ENCODE results near the gene TEDC1. TPM values are rescaled to one million over a fixed set of nuclear protein-coding genes. Genes with fewer than 3 reads are reported as not detected.

Gene TEDC1
- total and polyA plus RNA-seq, 4 donors: 7.7 to 21.3 (median 16.8) TPM

GRCh38 chr14:105547741-105548169, 56.7 kb downstream of the TEDC1 start:
- H3K4me1 ChIP-seq (ENCODE audit: control insufficient read depth, insufficient read depth, low read length): no peaks in the 10 kb centered on the region
- no peaks in the 10 kb centered on the region for H3K9me3 ChIP-seq (ENCODE audit: control insufficient read depth, insufficient read depth, low read length)
- DNase-seq (ENCODE audit: low read depth in 4 of 6, low spot score in 6 of 6): no peak
- 94% methylated on average over 38 of the region's 38 CpGs for WGBS (ENCODE audit: insufficient coverage)
- no peak overlapping the region for H3K4me3 ChIP-seq (ENCODE audit: low read depth, low read length)
- no peaks in the 10 kb centered on the region for H3K27me3 ChIP-seq (ENCODE audit: control insufficient read depth, insufficient read depth, low read length)
- no peak overlapping the region for H3K27ac ChIP-seq (ENCODE audit: low read depth, low read length)
- no peaks in the 10 kb centered on the region for H3K36me3 ChIP-seq (ENCODE audit: control insufficient read depth, insufficient read depth, low read length)

Other genes starting within 250 kb of the TEDC1 start
- gene BTBD6, start 242.7 kb upstream of the TEDC1 start, total RNA-seq: 10 to 100 TPM; 31.3 to 54.0 TPM
- 10 to 100 TPM; 56.9 to 59.1 TPM for gene BTBD6, start 242.7 kb upstream of the TEDC1 start, polyA plus RNA-seq (ENCODE audit: insufficient read length in 2 of 2)
- gene BRF1, start 190.2 kb upstream of the TEDC1 start, total RNA-seq: 10 to 100 TPM; 49.3 to 54.6 TPM
- 10 to 100 TPM; 70.0 to 77.9 TPM for gene BRF1, start 190.2 kb upstream of the TEDC1 start, polyA plus RNA-seq (ENCODE audit: insufficient read length in 2 of 2)
- gene PACS2, start 176.5 kb upstream of the TEDC1 start, total RNA-seq: 10 to 100 TPM; 69.2 to 98.5 TPM
- gene PACS2, start 176.5 kb upstream of the TEDC1 start, polyA plus RNA-seq (ENCODE audit: insufficient read length in 2 of 2): 100 to 1,000 TPM; 147 to 177 TPM
- 1 to 10 TPM in 1 of 2 donors, under 1 TPM in 1; 0.20 to 1.0 TPM for gene TEX22, start 92.7 kb upstream of the TEDC1 start, total RNA-seq
- gene TEX22, start 92.7 kb upstream of the TEDC1 start, polyA plus RNA-seq (ENCODE audit: insufficient read length in 2 of 2): 1 to 10 TPM; 2.8 to 4.8 TPM
- gene MTA1, start 71.4 kb upstream of the TEDC1 start, total RNA-seq: 10 to 100 TPM; 40.9 to 73.5 TPM
- 100 to 1,000 TPM; 178 to 202 TPM for gene MTA1, start 71.4 kb upstream of the TEDC1 start, polyA plus RNA-seq (ENCODE audit: insufficient read length in 2 of 2)
- 100 to 1,000 TPM in 1 of 2 donors, 10 to 100 TPM in 1; 59.0 to 117 TPM for gene CRIP2, start 16.4 kb upstream of the TEDC1 start, total RNA-seq
- 100 to 1,000 TPM; 301 to 334 TPM for gene CRIP2, start 16.4 kb upstream of the TEDC1 start, polyA plus RNA-seq (ENCODE audit: insufficient read length in 2 of 2)
- gene CRIP1, start 4.4 kb upstream of the TEDC1 start, total RNA-seq: 10 to 100 TPM in 1 of 2 donors, 1 to 10 TPM in 1; 4.3 to 34.5 TPM
- 10 to 100 TPM; 13.8 to 21.6 TPM for gene CRIP1, start 4.4 kb upstream of the TEDC1 start, polyA plus RNA-seq (ENCODE audit: insufficient read length in 2 of 2)
- 10 to 100 TPM; 11.7 to 11.8 TPM for gene TMEM121, start 35.3 kb downstream of the TEDC1 start, total RNA-seq
- gene TMEM121, start 35.3 kb downstream of the TEDC1 start, polyA plus RNA-seq (ENCODE audit: insufficient read length in 2 of 2): 10 to 100 TPM; 24.4 to 27.1 TPM

All from spinal cord (tissue), 10 donors.